ENCODE data around the gene ACOXL.

GRCh38 chr2:110905217-110905616, 172.8 kb downstream of the ACOXL start:
- no peak for TF ChIP-seq CTCF (IDR thresholded peaks at IDR 0.05)
- no peak for TF ChIP-seq POLR2A (IDR thresholded peaks at IDR 0.05)

All from testis (tissue), 2 donors.